ENCODE results near the gene ACSS3. TPM values are rescaled to one million over a fixed set of nuclear protein-coding genes. Genes with fewer than 3 reads are reported as not detected.

ACSS3 gene
- total and polyA plus RNA-seq, 2 donors (not counting 3 experiments of a cell fraction or from before 2014, with no cell fraction given) = 0.12 to 0.86 TPM

GRCh38 chr12:81187686-81188085 is 109.8 kb downstream of the ACSS3 start:
- TF ChIP-seq JUN (IDR thresholded peaks at IDR 0.05; ENCODE audit: borderline replicate concordance, insufficient read depth, insufficient read length, low read depth) (no peak), FOS (IDR thresholded peaks at IDR 0.05; ENCODE audit: borderline replicate concordance, insufficient read depth, low read length) (no peak), MAX (IDR thresholded peaks at IDR 0.05; ENCODE audit: insufficient read depth, insufficient read length) (no peak), CTCF (IDR thresholded peaks at IDR 0.05; ENCODE audit: extremely low read depth in 1 of 2, insufficient read depth in 1 of 2, low read depth in 1 of 2, low read length in 2 of 2) (no peak), POLR2AphosphoS5 (IDR thresholded peaks at IDR 0.05; ENCODE audit: insufficient read depth, low read depth, low read length) (no peak), GATA2 (IDR thresholded peaks at IDR 0.05; ENCODE audit: insufficient read depth, insufficient read length, low read depth, low read length) (no peak)
- Histone ChIP-seq H3K36me3 (ENCODE audit: control insufficient read depth in 2 of 2, extremely low read depth in 1 of 2, insufficient read depth in 2 of 2, low read length in 2 of 2) (no peaks in the 10 kb centered on the region), H3K27ac (ENCODE audit: insufficient read depth, low read depth, low read length) (no peak overlapping the region), H2AFZ (ENCODE audit: low read depth, low read length) (no peak overlapping the region), H3K9ac (replicated peaks; ENCODE audit: extremely low read depth, insufficient read depth, low read length) (no peak overlapping the region), H3K4me3 (replicated peaks in 1 of 3; ENCODE audit: insufficient read depth in 1 of 3, low read depth in 1 of 3, low read length in 3 of 3) (no peak overlapping the region), H3K9me3 (replicated peaks; ENCODE audit: control insufficient read depth, insufficient read depth, low read length) (no peaks in the 10 kb centered on the region), H3K4me2 (ENCODE audit: insufficient read depth, low read length) (no peak overlapping the region), H3K9me1 (replicated peaks; ENCODE audit: control insufficient read depth, extremely low read depth, insufficient read depth, low read length) (no peaks in the 10 kb centered on the region), H3K27me3 (ENCODE audit: control insufficient read depth in 2 of 2, insufficient read depth in 2 of 2, low read length in 2 of 2) (no peaks in the 10 kb centered on the region), H3K4me1 (ENCODE audit: control insufficient read depth, extremely low read depth, insufficient read depth, low read length) (no peaks in the 10 kb centered on the region), H3K79me2 (ENCODE audit: control insufficient read depth, insufficient read depth, low read length) (no peaks in the 10 kb centered on the region), H4K20me1 (replicated peaks; ENCODE audit: control insufficient read depth, extremely low read depth, insufficient read depth, low read length) (no peaks in the 10 kb centered on the region)
- no peak for FAIRE-seq
- DNase-seq (ENCODE audit: low read depth, low spot score) = no peak
- no TSS peak for BruUV-seq (replicated peaks)
- intact Hi-C loops (cut with micrococcal nuclease) (no loop called here), dilution Hi-C loops (cut with MboI; ENCODE audit: extremely low pct_ligation_motif_present, low sequenced_read_pairs) (no loop called here)
- ChIA-PET POLR2A (no interaction called here), CTCF (interaction anchor here (0.8 to 1.0 kb wide), 2 partner anchors 10 to 21 kb away, joined by 3 to 4 read pairs; no protein-coding TSS in a partner anchor)

All from endothelial cell of umbilical vein (primary cell).